HUES64 (cell line): Measurements from ENCODE around the gene GDPD2.

ENCODE experiments used
- H3K27ac ChIP-seq: 2 replicates; pipeline ENCODE4 v1.7.0; 2013; ENCODE audit warnings: low read depth, low read length, inconsistent platforms
- H3K27me3 ChIP-seq: 2 replicates; pipeline ENCODE4 v1.6.1; 2013; ENCODE audit warnings: mild to moderate bottlenecking, low read length; ENCODE audit not compliant: insufficient read depth
- H3K36me3 ChIP-seq: 2 replicates; pipeline ENCODE4 v1.6.1; 2013; ENCODE audit warnings: mild to moderate bottlenecking, low read length; ENCODE audit not compliant: insufficient read depth
- H3K4me1 ChIP-seq: 2 replicates; pipeline ENCODE4 v1.6.1; 2013; ENCODE audit warnings: mild to moderate bottlenecking, low read length, moderate library complexity; ENCODE audit not compliant: insufficient read depth
- H3K4me3 ChIP-seq: 2 replicates; pipeline ENCODE4 v1.5.1; 2013; ENCODE audit warnings: mild to moderate bottlenecking, low read length, moderate library complexity
- H3K9ac ChIP-seq: 2 replicates; pipeline ENCODE4 v1.6.1; 2013; ENCODE audit warnings: mild to moderate bottlenecking, low read depth, low read length
- H3K9me3 ChIP-seq: 2 replicates; pipeline ENCODE4 v1.6.1; 2013; ENCODE audit warnings: low read depth, low read length; ENCODE audit not compliant: insufficient read depth
- WGBS: fragments of 150-250, 120-280 bp; methylation state at CpG from one replicate; pipeline ENCODE4 v1.1.7; 2013; ENCODE audit warnings: missing lambda C conversion rate; 5-methylcytosine and 5-hydroxymethylcytosine counted together

GDPD2 gene

DNA sequence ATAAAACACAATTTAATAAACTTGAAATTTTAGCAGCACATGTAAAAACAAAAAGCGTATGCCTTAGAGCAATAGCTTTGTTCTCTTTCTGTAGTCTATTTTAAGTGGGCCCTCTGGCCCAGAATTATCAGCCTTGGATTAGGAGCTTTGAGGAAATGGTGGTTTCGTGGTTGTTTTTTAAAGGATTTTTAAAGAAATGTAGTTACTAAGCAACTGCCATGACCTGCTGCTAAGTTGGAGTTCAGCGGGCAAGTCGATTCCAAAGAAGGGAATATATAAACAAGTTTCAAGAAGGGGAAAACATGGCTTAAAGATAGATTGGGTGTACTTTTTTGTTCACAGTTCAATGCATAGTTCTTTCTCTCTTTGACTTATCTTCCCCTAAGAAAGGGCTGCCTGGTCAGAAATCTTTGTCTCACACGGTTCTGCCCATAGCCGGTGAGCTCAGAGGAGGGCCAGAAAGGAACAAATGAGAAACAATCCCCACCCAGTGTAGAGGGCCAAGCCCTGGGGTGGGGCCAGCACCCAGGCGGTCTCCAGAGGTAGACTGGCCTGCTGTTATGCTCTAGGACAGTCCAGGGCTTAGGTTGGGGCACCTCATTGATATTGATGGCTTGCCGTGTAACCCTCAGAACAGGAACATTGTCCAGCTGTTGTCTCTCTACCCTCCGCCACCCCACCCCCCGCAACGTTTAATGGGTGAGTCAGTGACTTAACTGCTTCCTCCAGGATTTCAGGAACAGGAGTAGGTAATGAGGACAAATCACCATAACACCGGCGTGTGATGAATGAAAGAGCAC, 54.0 kb downstream of the GDPD2 start:
- Histone ChIP-seq H3K27ac (peak overlapping the region; percentile 84), H3K4me1 (peaks cover 73% of the 10 kb centered on the region), H3K27me3 (no peaks in the 10 kb centered on the region), H3K36me3 (peaks cover 23% of the 10 kb centered on the region), H3K9me3 (no peaks in the 10 kb centered on the region), H3K9ac (peak overlapping the region; percentile 47), H3K4me3 (peak overlapping the region; percentile 36)
- WGBS, result 9% methylated on average over 10 of the region's 13 CpGs

DNA sequence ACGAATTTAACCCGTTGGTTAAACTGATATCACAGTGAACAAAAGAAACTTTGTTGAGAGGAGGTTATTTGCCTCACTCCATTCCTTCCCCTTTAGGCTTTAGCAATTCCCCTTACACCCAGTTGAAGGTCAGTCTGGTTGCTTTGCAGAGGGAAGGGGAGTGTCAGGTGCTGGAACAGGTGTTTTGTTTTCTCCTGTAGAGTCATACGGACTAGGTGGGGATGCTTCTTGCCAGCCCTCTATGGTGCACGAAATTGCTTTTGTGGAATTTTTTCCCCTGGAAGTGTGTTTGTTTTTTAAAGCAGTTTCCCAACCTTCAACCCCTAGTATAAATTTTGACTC, 54.6 kb downstream of the GDPD2 start:
- peak overlapping the region; percentile 36 for H3K4me3 ChIP-seq
- peak overlapping the region; percentile 84; the same call in 1 of the 2 replicates for H3K27ac ChIP-seq
- H3K9ac ChIP-seq, result peak overlapping the region; percentile 52
- no peaks in the 10 kb centered on the region for H3K27me3 ChIP-seq
- WGBS, result 0% methylated on average over 2 of the region's 4 CpGs
- peaks cover 73% of the 10 kb centered on the region for H3K4me1 ChIP-seq
- H3K9me3 ChIP-seq, result no peaks in the 10 kb centered on the region
- H3K36me3 ChIP-seq, result peaks cover 26% of the 10 kb centered on the region

DNA sequence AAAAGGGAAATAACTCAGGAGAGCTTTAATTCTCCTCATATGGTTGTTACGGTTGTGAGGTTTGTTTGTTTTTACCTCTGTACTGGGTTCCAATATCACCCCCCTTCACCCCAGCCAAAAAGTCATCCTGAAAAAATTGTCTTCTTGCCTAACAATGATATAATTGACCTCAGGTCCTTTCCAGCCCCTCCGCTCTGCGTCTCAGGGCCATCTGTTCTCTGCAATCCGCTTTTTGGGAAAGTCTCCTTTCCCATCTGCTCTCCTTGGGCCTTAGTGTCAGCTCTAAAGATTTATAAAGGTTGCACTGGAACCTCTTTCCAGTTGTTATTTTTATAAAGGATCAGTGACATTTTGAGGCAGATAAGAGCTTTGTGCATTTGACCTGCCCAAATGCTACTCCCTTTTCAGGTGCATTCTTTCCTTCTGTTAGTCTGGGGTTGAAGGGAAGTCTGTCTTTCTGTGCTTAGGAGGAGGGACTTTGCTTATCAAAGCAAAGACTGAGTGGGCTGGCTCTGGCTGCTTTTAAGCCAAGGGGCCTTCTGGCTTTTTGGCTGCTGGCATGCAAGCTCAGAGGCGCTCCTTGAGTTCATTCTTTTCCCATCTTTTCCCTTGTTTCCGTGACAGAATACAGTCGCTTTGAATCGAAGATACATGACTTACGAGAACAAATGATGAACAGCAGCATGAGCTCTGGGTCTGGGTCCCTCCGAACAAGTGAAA, 55.6 kb downstream of the GDPD2 start:
- no peaks in the 10 kb centered on the region for H3K27me3 ChIP-seq
- peak overlapping the region; percentile 84; the same call in 1 of the 2 replicates for H3K27ac ChIP-seq
- no peaks in the 10 kb centered on the region for H3K9me3 ChIP-seq
- no peak overlapping the region for H3K9ac ChIP-seq
- H3K4me1 ChIP-seq, result peaks cover 67% of the 10 kb centered on the region
- H3K4me3 ChIP-seq, result peak overlapping the region; percentile 36
- WGBS, result 40% methylated on average over 9 of the region's 10 CpGs
- H3K36me3 ChIP-seq, result peaks cover 30% of the 10 kb centered on the region

DNA sequence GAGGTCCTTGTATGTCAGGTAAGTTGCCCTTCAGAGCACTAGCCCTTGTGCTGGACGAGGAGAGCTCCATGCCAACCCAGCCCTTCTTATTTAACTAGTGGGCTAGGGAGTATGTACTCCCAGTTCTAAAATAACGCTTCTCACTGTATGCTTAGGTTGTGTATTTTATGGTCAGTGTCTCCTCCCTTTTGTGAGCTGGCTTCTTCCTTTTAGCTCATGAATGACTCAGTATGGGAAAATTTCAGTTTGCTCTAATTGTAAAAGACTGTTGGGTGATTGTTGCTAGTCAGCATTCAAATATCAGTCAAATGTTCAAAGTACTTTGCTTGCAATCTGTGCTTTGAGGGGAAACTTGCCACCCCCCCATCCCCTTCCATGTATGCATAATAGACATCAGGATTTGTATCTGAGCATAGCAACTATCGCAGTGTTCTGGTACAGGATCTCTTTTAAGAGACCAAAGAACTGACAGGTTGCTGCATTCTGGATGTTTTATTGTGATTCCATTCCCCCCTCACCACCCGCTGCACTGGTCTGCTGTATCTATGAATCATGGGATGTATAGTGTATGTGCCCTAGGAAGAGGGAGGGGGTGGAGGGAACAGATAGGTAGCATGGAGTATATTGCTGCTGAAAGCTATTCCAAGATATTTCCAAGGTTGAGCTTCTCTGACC, 56.3 kb downstream of the GDPD2 start:
- Histone ChIP-seq H3K4me3 (peak overlapping the region; percentile 27; the same call in 1 of the 2 replicates), H3K9me3 (no peaks in the 10 kb centered on the region), H3K36me3 (peaks cover 36% of the 10 kb centered on the region), H3K4me1 (peaks cover 60% of the 10 kb centered on the region), H3K9ac (no peak overlapping the region), H3K27me3 (no peaks in the 10 kb centered on the region), H3K27ac (peak overlapping the region; percentile 84; the same call in 1 of the 2 replicates)
- WGBS, result 57% methylated on average over 4 of the region's 4 CpGs

DNA sequence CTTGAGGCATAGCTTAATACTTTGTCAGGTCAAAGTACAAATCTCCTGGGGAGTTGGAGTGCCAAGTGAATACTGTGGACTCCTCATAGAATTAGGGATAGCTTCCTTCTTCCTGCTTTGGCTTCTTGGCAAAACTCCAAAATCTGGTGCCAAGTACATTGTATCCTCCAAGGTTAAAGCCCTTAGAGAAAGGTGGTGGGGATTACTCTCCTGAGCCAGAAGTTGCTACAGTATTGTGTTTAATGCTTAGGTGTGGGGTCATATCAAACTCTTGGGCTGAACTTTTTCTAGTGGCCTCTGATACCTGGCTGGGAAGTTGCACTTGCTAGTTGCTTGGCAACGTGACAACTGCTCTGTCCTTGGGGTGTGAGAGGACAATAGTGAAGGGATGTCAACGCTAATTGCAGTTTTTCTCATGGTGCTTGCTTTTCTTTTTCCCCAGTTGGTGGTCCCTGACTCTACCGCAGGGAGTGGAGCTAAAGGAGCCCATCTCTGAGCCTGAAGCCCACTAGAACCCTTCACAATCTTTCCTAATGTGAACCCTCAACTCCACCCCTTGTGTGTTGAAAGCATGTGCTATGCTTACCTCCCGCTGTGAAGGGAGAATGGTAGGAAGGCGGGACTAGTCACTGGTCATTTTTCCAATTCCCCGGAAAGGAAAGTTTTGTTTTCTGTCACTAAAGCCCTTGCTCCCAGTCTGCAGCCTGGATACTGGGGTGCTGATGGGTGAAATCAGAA, 57.0 kb downstream of the GDPD2 start:
- Histone ChIP-seq H3K4me3 (no peak overlapping the region), H3K27ac (peak overlapping the region; percentile 41; the same call in 1 of the 2 replicates), H3K9me3 (no peaks in the 10 kb centered on the region), H3K27me3 (no peaks in the 10 kb centered on the region), H3K4me1 (peaks cover 64% of the 10 kb centered on the region), H3K36me3 (peaks cover 40% of the 10 kb centered on the region), H3K9ac (no peak overlapping the region)
- WGBS, result 19% methylated on average over 6 of the region's 6 CpGs

DNA sequence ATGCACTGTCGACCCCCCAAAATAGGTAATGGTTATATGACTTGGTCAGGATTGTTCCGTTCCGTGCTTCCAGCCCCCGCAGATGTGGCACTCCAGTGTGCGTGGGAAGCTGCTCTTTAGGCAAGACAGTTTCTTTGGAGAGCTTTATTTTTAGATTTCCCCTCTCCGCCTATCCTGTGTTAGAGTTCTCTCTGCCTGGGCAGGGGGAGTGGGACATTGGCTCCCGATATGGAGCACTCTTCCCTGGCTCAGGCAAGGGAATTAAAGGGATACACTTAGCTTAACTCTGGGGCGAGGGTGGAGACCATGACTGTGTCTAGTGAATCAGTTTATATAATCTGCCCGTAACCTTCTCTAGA, 57.5 kb downstream of the GDPD2 start:
- Histone ChIP-seq H3K27ac (peak overlapping the region; percentile 41), H3K4me3 (no peak overlapping the region), H3K4me1 (peaks cover 63% of the 10 kb centered on the region), H3K9ac (no peak overlapping the region), H3K9me3 (no peaks in the 10 kb centered on the region), H3K27me3 (no peaks in the 10 kb centered on the region), H3K36me3 (peaks cover 45% of the 10 kb centered on the region)
- 83% methylated on average over 9 of the region's 9 CpGs for WGBS

DNA sequence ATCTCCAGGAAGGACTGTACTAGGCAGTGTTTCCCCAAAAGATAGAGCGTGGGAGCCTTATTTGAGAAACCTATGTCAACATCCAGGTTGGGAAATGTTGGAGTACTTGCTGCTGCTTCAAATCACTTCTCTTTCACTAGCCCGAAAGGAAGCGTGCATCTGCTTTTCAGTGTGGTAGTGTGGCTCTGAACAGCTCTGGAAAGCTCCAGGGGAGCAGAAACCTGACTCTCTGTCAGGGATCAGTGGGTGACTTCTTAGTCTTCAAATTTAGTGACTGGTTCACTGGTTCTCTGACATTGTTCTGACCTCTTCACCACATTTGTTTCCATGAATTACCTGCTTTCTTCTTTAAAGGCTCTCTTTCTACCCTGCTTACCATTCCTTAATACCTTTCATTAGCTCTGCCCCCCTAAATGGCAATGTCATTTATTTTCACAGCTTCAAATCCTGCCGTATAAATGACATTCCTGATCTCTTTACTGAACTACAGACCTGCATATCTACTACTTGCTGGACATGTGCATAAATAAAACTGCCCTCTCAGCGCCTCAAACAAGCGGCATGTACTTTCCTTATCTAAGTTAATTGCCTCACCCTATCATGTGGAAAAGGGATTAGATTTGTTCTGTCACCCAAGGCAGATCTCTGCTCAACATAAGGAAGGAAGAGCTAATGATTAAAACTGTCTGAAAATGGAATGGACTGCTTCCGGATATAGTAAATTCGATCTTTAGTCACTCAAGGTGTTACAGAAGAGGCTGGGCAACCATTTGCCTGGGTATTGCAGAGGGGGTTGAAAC, 58.6 kb downstream of the GDPD2 start:
- Histone ChIP-seq H3K4me3 (no peak overlapping the region), H3K4me1 (peaks cover 55% of the 10 kb centered on the region), H3K36me3 (peaks cover 55% of the 10 kb centered on the region), H3K9ac (no peak overlapping the region), H3K9me3 (no peaks in the 10 kb centered on the region), H3K27ac (no peak overlapping the region; the same call in 1 of the 2 replicates), H3K27me3 (no peaks in the 10 kb centered on the region)
- WGBS, result 94% methylated on average over 6 of the region's 8 CpGs

DNA sequence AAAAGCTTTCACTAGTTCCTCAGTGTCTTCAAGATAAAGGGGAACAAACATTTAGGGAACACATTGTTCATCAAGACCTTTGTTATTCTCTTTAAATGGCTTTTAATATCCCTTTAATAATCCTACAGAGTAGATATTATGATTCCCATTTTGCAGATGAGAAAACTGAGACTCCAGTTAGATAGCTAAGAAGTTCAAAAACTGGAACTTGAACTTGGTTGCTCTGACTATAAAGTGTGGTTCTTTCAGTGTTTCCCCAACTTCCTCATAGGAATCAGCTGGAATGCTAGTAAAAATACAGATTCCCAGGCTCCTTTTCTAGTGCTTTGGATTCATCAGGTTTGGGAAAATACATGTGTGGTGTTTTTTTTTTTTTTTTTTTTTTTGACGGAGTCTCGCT, 59.2 kb downstream of the GDPD2 start:
- Histone ChIP-seq H3K9ac (no peak overlapping the region), H3K27me3 (no peaks in the 10 kb centered on the region), H3K27ac (no peak overlapping the region), H3K4me1 (peaks cover 49% of the 10 kb centered on the region), H3K4me3 (no peak overlapping the region), H3K36me3 (peaks cover 61% of the 10 kb centered on the region), H3K9me3 (no peaks in the 10 kb centered on the region)
- WGBS, result 85% methylated on average over 2 of the region's 2 CpGs
